RKO (cell line): ENCODE results near the gene DIAPH3.

Experiments used
- DNase-seq: peaks from one replicate; pipeline ENCODE4 v3.0.0-alpha.2; 2016; ENCODE audit warnings: low spot score

The DIAPH3 gene

GRCh38 chr13:59665732-59666131, 498.0 kb downstream of the DIAPH3 start:
- DNase-seq, result no peak

- DNase-seq, result no peak
These were observed 498.5 kb downstream of the DIAPH3 start for GRCh38 chr13:59665184-59665583.

GRCh38 chr13:59664586-59664985, 499.1 kb downstream of the DIAPH3 start:
- DNase-seq, result no peak

- no peak for DNase-seq
These were observed 500.0 kb downstream of the DIAPH3 start for GRCh38 chr13:59663707-59664106.

GRCh38 chr13:59660582-59660981, 503.1 kb downstream of the DIAPH3 start:
- DNase-seq, result no peak

GRCh38 chr13:59659981-59660380, 503.7 kb downstream of the DIAPH3 start:
- DNase-seq, result no peak

GRCh38 chr13:59658738-59659330, 504.9 kb downstream of the DIAPH3 start:
- no peak for DNase-seq

- DNase-seq, result no peak
These were observed 505.5 kb downstream of the DIAPH3 start for GRCh38 chr13:59658027-59658737.

- DNase-seq, result no peak
These were observed 509.8 kb downstream of the DIAPH3 start for GRCh38 chr13:59653916-59654315.

GRCh38 chr13:59651479-59651878, 512.2 kb downstream of the DIAPH3 start:
- no peak for DNase-seq

- DNase-seq, result no peak
These were observed 519.7 kb downstream of the DIAPH3 start for GRCh38 chr13:59643906-59644626.

GRCh38 chr13:59643364-59643841, 520.3 kb downstream of the DIAPH3 start:
- DNase-seq, result no peak

GRCh38 chr13:59641817-59642216, 521.9 kb downstream of the DIAPH3 start:
- DNase-seq, result no peak

GRCh38 chr13:59641261-59641660, 522.5 kb downstream of the DIAPH3 start:
- DNase-seq, result no peak

GRCh38 chr13:59638404-59638803, 525.3 kb downstream of the DIAPH3 start:
- no peak for DNase-seq

GRCh38 chr13:59635589-59635988, 528.1 kb downstream of the DIAPH3 start:
- DNase-seq, result no peak

- no peak for DNase-seq
These were observed 530.4 kb downstream of the DIAPH3 start for GRCh38 chr13:59633290-59633689.

GRCh38 chr13:59631271-59631670, 532.5 kb downstream of the DIAPH3 start:
- no peak for DNase-seq

- DNase-seq, result no peak
These were observed 538.6 kb downstream of the DIAPH3 start for GRCh38 chr13:59625111-59625510.

- no peak for DNase-seq
These were observed 540.4 kb downstream of the DIAPH3 start for GRCh38 chr13:59623206-59623915.

- no peak for DNase-seq
These were observed 542.0 kb downstream of the DIAPH3 start for GRCh38 chr13:59621773-59622172.
